KG1 (cell line): ENCODE data around the gene DUSP8.

Experiments
- DNase-seq: peaks from one replicate; lab custom pipeline; 2025; lab: John Stamatoyannopoulos, UW

DUSP8 gene

DNA sequence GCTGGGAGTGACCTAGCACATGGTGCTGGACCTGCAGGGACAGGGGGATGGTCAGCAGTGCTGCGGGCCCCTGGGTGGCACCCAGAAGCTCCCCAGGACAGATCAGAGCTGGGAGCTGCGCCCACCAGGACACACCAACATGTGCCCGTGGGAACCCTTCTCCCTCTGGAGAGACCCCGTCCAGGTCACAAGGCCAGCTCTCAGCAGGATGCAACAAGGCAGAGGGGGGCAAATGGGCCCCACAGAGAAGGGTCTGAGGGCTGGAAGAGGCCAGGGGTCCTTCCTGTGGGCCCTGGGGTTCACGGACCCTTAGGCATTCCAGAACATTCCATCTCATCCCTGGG is 6.2 kb downstream of the DUSP8 start:
- DNase-seq: no peak

DNA sequence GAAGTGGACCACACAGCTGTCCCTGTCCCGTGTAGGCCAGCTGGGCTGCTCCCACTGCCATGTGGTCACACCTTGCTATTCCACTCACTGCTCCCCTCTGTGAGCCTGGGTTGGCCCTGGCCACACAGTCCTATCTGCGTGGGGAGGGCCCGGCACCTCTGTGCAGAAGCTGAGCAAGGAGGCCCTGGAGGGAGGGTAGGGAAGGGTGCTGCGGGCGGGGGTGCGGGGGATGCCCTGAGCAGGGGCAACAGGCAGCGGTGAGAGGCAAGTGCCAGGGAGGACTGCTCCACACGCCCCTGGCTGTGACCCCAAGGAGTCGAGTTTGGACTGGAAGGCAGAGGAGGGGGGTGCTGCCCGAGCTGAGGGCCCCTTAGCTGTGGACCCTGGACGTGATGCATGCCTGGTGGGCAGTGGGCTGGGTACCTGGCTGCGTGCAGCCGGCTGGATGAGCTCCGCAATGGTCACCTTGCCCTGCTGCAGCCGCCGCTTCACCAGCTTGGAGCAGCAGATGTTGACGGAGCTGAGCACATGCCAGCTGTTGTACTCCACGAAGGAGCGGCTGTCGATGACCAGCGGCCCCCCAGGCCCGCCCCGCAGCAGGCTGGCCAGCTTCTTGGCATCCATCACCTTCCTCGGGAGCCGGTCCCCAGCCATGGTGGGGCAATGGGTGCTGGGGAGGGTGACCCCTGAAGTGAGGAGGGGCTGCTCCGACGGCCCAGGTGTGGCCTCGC is 6.7 kb downstream of the DUSP8 start:
- DNase-seq: no peak

DNA sequence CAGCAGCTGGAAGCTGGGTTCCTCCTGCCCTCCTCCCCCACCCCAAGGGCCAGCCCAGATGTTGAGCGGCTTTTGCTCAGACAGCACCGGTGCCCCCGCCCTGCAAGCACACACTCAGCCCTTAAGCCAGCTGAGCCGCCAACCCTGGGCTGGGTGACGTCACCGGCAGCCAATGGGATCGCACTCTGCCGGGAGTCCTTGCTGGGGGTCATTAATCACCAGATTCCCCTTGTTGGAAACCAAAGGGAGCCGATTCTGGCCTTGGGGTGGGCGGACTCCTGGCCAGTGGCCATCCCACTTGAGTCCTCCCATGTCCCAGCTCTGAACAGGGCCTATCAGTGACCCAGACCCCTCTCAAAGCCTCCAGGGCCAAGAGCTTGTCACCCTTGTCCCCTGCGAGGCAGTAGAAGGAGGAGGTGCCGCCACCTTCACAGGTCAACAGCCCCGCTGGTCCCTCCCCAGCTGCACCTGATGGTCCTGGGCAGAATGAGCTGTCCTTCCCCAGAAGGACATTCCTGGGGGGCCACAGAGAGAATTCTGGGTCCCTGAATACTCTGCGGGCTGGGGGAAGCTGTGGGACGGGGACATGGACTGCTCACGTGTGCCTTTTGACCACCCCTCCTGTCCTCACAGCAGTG is 7.4 kb downstream of the DUSP8 start:
- no peak for DNase-seq

DNA sequence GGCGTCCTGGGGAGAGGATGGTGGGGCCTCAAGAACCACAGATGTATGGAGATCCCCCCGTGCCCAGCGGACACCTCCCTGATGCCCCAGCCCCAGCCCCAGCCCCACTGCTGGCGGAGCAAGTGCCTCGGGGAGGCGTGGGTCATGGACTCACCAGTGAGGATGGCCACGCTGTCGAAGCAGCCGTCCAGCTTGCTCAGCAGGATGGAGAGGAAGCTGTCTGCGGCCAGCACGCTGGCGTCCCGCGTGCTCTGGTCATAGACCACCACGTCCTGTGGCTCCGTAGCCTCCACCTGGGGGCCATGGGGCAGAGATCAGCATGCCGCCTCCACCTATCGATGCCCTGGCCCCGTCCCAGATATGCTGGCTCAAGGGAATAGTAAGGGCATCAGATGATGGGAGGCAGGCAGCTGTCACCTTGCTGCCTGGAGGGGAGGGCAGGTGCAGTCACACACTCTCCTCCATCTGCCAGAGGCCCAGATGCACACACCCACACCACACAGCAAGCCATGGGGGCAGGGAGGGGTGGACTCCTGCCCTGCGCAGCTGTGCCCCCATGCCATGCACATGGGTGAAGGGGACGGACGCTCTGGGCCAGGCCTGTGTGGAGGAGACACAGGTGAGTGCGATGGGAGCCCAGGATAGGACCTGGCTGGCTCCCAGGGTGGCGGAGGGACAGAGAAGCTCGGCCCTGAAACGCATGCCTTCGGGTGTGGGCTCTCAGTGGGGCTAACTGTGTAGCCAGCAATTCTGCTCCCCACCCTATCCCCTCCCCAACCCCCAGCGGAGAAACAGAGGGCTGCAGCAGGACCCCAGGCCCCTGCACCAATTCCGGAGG is 8.2 kb downstream of the DUSP8 start:
- no peak for DNase-seq

DNA sequence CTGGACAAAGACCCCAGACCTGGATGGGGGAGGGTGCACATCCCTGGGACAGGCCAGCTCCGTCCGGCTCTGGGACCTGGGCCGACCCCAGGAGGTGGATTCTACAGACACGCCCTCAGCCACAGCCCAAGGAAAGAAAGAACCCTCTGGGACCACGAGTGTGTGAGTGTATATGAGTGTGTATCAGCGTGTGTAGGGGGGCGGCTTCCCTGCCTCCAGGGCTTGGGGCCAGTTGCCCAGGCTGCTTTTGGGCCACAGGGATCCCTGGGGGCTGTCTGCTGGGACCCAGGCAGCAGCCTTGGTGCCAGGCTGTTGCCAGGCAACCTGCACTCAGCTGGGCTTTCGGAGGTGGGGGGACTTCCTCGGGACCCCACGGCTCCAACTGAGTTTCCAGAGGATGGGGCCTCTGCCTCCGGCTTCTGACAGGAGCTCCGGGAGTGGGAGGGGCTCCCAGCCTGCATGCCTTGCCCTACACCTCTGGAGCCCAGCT is 8.9 kb downstream of the DUSP8 start:
- DNase-seq: no peak

DNA sequence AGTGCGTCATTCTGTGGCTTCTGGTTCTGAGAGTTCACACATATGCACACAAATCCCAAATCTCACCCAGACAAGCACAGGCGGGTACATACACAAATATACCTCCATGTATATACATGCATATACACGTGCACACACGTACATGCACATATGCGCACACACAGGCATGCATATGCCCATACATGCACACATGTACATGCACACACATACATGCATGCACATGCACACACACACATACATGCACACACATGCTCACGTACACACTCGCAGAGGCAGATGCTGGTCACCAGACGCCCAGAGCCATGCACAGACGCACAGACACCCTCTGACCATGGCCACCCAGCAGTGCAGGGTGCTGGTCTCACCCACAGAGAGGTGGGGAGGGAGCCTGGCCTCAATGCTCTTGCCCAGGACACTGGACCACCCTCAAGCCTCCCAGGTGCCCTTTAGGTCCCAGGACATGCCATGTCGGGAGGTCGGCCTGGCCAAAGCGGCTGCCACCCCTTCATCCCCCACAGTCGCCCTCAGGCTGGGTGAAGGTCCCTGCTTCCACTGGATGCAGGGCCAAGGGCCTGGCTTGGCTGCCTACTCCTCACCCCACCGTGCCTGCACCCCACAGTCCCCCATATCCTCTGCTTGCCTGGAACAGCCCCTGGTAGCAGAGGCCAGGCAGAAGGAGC is 9.5 kb downstream of the DUSP8 start:
- DNase-seq: no peak

DNA sequence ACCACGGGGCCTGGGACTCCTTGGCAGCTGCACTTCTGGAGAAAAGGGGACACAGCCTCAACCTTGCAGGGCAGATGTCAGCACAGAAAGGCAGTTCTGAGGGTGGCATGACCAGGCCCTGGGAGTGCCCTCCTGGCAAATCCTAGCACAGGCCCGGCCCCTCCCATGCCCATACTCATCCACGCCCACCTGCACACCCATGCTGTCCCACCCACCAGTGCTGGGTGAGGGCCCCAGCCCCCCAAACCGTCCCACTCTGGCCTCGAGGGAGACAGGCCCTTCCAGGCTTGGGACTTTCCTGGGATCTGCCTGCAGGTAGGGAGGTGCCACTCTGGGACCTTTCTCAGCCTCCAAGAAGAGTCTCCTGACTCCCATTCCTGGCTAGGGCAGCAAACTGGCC is 10.1 kb downstream of the DUSP8 start:
- DNase-seq: no peak

DNA sequence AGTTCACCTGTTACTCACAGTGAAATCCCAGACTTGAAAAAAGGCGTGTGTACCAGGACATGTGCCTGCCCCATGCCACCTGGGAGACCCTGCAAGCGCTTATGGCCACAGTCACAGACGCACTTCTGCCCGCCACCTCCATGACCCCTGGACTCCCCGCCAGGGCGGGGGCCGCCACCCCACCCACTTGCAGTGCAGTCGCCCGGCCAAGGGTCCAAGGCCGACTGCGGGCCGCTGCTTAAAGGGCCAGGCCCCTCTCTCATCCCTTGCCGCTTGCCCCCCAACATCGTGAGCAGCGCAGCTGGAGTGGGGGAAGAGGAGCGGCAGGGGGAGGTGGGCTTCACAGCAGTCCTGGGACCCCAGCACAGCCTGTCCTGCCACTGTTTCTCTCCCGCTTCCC is 10.8 kb downstream of the DUSP8 start:
- no peak for DNase-seq

DNA sequence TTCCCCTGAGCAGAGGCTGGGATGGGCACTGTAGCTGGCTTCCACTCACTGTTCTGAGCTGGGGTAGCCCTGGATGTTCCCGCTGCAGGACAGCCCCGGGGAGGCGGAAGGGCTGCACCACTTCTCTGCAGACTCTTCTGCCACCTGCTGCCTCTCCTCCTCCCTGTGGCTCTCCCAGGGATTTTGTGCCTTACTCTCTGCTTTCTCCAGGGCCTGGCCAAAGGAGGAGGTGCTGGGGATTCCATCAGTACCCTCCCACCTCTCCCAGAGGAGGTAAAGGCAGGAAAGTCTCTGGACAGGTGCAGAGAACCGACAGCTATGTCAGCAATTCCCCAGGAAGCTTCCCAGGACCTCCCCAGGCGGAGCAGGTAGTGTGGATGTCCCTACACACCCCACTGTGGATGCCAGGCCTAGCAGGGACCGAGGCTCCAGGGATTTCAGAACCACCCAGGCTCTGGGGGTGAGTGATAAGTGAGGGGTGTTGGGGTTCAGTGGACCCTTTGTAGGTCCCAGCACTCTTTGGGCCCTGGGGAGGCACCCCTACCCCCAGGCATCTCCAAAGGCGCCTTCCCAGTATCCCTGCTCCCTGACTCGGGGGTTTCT is 11.3 kb downstream of the DUSP8 start:
- DNase-seq: no peak

DNA sequence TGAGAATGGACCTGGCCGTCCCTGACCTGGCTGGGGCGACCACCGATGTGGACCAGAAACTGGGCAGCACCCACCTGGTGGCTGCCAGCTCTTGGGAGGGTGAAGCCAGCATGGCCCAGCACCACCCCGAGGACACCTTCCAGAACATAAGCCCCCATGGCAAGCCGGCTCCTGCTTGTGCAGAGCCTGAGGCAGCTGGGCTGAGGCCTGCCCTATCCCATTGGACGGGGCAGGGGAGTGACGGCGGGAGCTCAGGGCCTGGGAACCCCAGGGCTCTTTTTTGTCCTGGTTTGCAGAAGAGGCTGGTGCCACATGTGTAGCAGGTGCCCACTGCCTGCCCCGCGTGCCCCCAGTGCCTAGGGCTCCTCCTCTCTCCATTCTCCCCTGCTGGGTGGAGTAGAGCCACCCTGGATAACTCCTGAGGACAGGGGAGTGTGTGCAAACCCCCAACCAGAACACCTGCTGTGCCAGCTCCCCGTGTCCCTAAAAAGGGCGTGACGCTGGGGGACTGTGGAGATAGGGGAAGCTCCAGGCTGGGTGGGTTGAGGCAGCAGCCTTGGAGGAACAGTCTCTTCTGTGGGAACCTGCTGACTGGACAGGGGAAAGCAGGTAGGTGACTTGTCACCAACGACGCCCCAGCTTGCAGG is 11.9 kb downstream of the DUSP8 start:
- DNase-seq: no peak

DNA sequence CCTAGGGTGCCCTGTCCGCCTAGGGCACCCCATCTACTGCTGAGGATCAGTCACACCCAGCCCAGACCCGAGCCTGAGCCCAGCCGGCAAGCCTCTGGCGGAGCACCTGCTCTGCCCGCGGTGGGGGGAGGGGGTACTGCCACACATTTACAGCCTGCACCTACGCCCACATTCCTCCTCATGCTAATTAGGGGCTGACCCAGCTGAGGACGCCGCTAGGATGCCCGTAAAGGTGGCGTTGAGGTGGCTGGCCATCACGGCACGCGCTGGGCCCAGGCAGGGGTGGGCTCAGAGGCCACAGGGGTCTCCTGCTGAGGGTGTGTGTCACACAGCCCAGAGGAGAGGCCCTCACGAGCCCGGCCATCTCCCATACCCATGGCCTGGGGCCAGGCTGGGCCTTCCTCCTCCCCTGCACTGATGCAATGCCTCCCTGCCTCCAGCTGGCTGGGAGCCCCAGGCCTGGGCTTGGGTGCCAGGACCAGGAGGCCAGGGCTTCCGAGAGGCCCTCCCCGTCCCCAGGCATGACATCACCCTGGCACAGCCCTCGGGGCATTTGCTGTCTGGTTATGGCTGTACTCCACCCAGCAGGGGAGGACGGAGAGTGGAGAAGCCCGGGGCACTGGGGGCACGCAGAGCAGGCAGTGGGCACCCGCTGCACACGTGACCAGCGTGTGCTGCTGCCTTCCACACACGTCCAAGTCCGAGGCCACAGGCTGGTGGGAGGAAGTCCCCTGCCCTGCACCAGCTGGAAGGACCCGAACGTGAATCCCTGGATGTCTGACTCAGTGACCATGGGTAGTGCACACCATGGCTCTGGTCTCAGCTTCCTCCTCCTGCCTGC is 12.7 kb downstream of the DUSP8 start:
- DNase-seq: no peak

DNA sequence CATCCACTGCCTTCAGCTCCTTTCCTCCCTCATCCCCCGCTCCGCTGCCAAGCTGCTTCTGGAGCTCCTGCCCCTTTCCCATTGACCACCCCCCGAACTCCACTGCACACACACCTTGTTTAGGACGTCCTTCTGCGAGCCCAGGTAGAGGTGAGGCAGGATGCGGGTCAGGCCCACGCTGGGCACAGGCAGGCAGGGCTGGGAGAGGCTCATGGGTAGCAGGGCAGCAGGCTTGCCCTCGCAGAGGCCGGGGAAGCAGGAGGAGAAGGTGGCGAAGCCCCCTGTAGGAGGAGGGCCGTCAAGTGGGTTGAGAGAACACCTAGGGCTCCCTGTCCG is 13.3 kb downstream of the DUSP8 start:
- DNase-seq: no peak

DNA sequence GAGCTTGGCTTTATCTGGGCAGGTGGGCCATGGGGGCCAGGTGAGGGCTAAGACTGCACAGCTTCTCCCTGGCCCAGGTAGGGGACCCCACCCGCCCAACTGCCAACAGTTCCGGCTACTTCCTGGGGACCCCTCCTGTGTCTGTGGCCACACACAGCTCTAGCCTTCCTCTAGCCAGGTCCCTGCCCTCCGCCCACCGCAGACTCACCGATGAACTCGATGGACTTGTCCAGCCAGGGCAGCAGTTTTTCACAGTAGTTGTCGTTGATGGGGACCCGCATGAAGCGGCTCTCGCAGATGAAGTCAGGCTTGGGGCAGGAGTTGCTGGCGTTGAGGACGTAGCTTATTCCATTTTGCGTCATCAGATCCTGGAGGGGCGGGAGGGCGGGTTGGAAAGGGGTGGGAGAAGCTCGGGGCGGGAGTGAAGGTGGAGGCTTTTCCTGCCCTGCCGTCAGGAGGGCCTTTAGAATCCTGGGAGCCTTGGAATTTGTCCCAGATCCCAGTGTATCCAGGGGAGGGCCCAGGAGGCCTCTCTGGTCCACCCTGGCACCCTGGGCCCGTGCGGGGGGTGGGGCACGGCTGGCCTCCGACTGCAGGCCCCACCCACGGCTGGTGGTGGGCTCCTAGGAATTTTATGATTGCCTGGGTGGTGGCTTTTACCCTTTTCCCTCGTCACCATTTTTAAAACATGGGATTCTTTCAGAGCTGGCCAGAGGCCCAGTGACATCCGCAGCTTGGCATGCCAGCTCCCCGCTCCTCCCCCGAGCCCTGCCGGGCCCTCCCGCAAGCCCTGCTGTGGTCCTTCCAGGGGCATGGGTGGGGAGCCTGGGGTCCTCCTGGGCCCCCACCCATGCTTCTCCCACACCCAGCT is 13.9 kb downstream of the DUSP8 start:
- no peak for DNase-seq

DNA sequence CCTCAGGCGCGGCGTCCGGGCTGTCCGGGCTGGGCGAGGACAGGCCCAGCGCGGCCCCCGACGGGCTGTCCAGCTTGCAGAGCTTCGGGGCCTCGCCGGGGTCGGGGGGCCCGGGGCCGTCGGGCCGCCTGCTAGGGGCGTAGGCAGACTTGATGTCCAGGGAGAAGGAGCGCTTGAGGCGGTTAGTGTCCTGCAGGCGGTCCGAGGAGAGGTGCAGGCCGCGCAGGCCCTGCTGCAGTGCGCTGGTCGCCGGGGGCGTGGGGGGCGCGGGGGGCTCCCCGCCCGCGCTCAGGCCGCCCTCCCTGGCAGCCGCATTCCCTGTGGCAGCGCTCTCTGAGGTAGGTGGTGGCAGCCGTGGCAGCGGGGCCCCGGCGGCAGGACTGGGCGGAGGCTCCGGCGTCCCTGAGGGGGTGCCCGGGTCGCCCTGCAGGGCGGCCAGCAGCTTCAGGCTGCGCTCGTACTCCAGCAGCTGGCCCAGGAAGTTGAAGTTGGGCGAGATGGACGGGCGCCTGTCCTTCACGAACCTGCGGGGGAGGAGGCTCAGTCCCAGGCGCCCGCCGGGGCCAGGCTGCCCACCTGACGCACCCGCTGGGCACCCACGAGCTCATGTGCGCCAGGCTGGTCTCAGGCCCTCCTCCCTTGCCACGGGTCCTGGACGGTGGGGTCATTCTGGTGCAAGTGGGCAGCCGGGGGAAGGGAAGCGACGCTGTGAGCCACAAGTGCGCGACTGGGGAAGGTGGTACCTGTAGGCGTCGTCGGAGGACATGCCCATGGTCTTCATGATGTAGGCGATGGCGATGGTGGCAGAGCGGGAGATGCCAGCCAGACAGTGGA is 14.8 kb downstream of the DUSP8 start:
- DNase-seq: no peak

DNA sequence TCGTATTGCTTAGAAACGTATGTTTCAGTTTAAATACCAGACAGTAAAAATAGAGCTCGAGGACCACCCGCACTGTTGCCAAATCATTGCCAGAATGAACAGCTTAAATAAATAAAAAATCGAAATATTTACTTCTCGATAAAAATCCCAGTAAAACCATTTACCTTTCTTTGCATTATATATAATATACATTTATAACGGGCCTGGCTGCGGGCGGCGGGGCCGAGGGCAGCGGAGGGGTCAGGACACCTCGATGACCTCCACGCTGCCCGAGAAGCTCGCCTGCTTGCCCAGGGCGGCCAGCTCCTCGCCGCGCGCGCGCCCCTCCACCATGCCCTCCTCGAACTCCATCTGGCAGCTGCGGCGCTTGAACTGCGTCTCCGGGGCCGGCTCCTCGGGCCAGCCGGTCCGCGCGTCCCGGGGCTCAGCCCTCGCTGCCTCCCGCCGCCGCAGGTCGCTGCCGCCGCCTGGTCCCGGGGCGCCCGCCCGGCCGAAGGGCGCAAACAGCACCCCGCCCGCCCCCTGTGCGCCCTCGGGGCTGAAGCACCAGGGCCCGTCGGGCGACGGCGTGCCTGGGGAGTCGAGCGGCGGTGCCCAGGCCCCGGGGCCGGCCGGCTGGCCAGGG is 15.7 kb downstream of the DUSP8 start:
- no peak for DNase-seq

DNA sequence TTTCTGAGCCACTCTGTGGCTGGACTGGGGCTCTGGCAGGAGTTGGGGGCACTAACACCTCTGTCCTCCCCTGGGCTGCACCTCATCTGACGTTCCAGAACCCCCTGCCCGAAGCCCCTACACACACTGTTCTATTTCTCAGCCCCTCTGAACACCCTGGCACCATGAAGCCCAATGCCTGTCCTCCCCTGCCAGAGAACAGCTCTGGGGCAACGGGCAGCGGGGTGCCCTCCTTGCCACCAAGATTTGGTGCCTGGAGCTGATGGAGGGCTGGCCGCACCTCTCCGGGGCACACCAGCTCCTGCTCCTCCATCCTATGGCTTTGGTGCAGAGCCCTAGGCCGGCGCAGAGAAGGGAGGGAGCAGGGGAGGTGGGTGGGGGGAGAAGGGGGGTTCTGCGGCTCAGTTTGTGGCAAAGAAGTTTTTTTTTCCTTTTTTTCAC is 16.3 kb downstream of the DUSP8 start:
- no peak for DNase-seq

DNA sequence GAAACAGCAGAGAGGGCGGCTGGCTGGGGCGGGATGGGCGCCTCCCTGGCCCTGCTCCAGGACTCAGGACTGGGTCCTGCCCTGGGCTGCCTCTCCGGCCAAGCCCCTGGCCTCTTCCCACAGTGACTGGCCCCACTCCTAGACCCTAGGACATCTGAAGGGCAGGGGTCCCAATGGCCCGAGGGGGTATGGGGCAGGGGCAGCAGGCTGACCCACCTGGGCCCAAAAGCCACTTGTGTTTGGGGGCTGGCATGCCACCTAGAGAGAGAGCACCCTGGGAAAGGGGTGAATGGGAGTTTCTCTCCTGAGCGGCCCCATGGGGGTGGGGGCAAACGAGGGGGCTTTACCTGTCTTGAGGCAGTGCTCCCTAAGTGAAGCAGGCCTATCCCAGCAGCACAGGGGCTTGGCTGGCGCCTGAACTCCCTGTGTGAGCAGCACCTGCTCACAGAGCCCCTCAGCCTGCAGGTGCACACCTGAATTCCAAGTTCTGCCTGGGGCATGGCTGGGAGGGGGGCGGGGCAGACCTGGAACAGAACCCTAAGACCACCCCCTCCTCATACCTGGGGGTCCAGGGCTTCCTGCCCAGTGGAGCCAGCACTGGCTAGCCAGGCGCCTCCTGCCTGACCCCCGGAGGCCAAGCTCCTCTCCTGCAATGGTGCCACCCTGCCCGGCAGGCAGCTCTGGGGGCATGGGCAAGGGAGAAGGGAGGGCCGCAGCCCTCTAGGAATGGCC is 16.9 kb downstream of the DUSP8 start:
- no peak for DNase-seq
